ENCODE data around the gene C2orf78. TPM values are rescaled to one million over a fixed set of nuclear protein-coding genes. Genes with fewer than 3 reads are reported as not detected.

The C2orf78 gene
- total RNA-seq, 2 experiments from 2014 or later, result not detected

DNA sequence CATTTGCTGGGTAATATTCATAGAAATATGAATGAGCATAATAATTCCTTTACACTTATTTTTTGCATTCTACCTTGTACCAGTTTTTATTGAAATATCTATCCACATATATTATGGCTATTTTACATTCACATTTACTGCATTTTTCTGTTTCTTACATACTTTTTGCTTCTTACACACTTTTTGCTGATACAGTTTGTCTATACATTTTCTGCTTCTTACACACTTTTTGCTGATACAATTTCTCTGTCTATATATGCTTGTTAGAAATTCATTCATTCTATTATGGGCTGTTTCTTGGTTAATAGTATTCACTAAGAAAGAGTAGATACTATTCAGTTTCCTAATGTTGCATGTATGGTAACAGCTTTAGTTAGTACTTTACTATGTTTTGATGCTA is 27.9 kb downstream of the C2orf78 start:
- no peaks in the 10 kb centered on the region for H3K9me3 Mint-ChIP-seq
- no peaks in the 10 kb centered on the region for H3K4me1 Mint-ChIP-seq (ENCODE audit: low read depth)
- DNase-seq, result no peak
- intact Hi-C loops (cut with micrococcal nuclease), result no loop called here
- no peak overlapping the region for H3K4me3 Mint-ChIP-seq
- no peaks in the 10 kb centered on the region for H3K36me3 Mint-ChIP-seq (ENCODE audit: low read depth)
- H3K27ac Mint-ChIP-seq, result no peak overlapping the region
- H3K27me3 Mint-ChIP-seq (ENCODE audit: low read depth), result peaks cover 5% of the 10 kb centered on the region
- CTCF ChIA-PET, result interaction anchor here (1.0 to 1.5 kb wide), 2 partner anchors 8 to 524 kb away, joined by 3 to 4 read pairs; no protein-coding TSS in a partner anchor

GRCh38 chr2:73812635-73813034 is 28.7 kb downstream of the C2orf78 start:
- no peak for DNase-seq
- Mint-ChIP-seq H3K4me1 (ENCODE audit: low read depth) (no peaks in the 10 kb centered on the region), H3K9me3 (no peaks in the 10 kb centered on the region), H3K27me3 (ENCODE audit: low read depth) (peaks cover 5% of the 10 kb centered on the region), H3K4me3 (no peak overlapping the region), H3K27ac (no peak overlapping the region), H3K36me3 (ENCODE audit: low read depth) (no peaks in the 10 kb centered on the region)
- intact Hi-C loops (cut with micrococcal nuclease), result no loop called here
- CTCF ChIA-PET, result no interaction called here

DNA sequence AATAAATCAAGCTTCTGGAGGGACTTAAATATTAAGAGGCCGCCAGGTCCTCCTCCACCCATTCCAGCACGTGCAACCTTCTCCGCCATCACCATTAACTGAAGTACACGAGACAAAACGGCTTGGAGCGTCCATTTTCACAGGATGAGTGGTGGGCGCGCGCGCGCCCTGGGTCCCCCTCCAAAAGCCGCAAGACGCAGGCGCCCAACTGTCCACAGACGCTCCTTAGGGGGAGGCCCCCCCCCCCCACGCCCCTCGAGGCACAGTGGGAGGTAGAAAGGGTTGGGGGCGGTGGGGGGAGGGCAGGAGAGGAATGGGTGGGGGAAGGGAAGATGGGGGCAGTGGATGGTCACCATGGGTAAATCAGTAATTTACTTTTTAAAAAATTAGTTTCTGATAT is 34.3 kb downstream of the C2orf78 start:
- intact Hi-C loops (cut with micrococcal nuclease), result no loop called here
- H3K36me3 Mint-ChIP-seq (ENCODE audit: low read depth), result no peaks in the 10 kb centered on the region
- peaks cover 3% of the 10 kb centered on the region for H3K27me3 Mint-ChIP-seq (ENCODE audit: low read depth)
- DNase-seq, result no peak
- CTCF ChIA-PET, result interaction anchor here (0.6 kb wide), 1 partner anchor 372 kb away, joined by 3 read pairs; no protein-coding TSS in a partner anchor
- no peaks in the 10 kb centered on the region for H3K9me3 Mint-ChIP-seq
- H3K4me3 Mint-ChIP-seq, result no peak overlapping the region
- peaks cover 28% of the 10 kb centered on the region for H3K4me1 Mint-ChIP-seq (ENCODE audit: low read depth)
- H3K27ac Mint-ChIP-seq, result no peak overlapping the region

- H3K27me3 Mint-ChIP-seq (ENCODE audit: low read depth), result no peaks in the 10 kb centered on the region
- H3K4me1 Mint-ChIP-seq (ENCODE audit: low read depth), result peaks cover 33% of the 10 kb centered on the region
- H3K4me3 Mint-ChIP-seq, result no peak overlapping the region
- intact Hi-C loops (cut with micrococcal nuclease), result loop anchor here (1.0 to 10.0 kb wide), 6 partner anchors 41 to 714 kb away; partner anchors contain the start of genes DUSP11 and TPRKB
- H3K9me3 Mint-ChIP-seq, result no peaks in the 10 kb centered on the region
- DNase-seq, result peak; percentile 78
- H3K36me3 Mint-ChIP-seq (ENCODE audit: low read depth), result no peaks in the 10 kb centered on the region
- H3K27ac Mint-ChIP-seq, result peak overlapping the region; percentile 79
- CTCF ChIA-PET, result interaction anchor here (0.7 to 5.3 kb wide), 3 partner anchors 42 to 328 kb away, joined by 3 to 66 read pairs (median 4); partner anchors contain the start of genes BOLA3 and DUSP11
These were observed 37.2 kb downstream of the C2orf78 start for GRCh38 chr2:73821227-73821626.

DNA sequence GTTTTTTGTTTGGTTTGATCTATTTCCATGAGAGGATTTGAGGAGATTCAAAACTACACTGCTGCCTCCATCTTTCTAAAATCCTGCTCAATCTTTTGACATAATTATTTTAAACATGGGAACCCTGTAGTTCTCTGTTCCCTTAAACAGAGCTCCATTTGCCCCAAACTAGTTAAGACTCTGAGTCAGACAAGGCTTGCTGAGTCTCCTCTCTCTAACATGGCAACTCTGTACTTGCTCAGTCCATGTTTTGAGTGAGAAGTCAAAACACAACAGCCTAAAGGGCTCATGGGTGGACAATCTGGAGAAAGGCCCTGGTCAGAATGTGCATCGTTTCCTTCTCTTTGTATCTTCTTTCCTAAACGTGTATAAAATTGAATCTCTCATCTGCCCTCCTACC is 37.7 kb downstream of the C2orf78 start:
- DNase-seq, result no peak
- intact Hi-C loops (cut with micrococcal nuclease), result loop anchor here (1.0 to 10.0 kb wide), 7 partner anchors 10 to 713 kb away; partner anchors contain the start of genes DUSP11 and TPRKB
- peaks cover 33% of the 10 kb centered on the region for H3K4me1 Mint-ChIP-seq (ENCODE audit: low read depth)
- no peaks in the 10 kb centered on the region for H3K9me3 Mint-ChIP-seq
- no peaks in the 10 kb centered on the region for H3K27me3 Mint-ChIP-seq (ENCODE audit: low read depth)
- no peaks in the 10 kb centered on the region for H3K36me3 Mint-ChIP-seq (ENCODE audit: low read depth)
- no peak overlapping the region for H3K4me3 Mint-ChIP-seq
- CTCF ChIA-PET, result interaction anchor here (0.6 to 5.3 kb wide), 7 partner anchors 42 to 393 kb away, joined by 3 to 66 read pairs (median 4); partner anchors contain the start of genes BOLA3 and DUSP11
- H3K27ac Mint-ChIP-seq, result peak overlapping the region; percentile 79

DNA sequence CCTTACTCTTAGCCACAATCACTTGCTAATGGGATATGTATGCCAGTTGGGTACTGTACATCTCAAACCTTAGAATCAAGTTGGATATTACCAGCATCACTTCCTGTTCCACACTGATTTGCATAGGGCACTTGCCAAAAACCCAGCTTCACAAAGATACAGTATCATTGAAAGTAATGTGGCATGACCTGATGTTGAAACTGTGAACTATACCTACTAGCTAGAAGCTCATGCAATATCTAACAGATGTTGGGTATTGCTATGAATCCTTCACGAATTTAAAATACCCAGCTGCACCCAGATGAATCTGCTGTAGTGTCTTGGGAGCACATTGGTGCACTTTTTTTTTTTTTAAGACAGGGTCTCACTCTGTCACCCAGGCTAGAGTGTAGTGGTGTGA is 38.3 kb downstream of the C2orf78 start:
- DNase-seq, result peak; percentile 62
- Mint-ChIP-seq H3K27ac (peak overlapping the region; percentile 79), H3K4me3 (no peak overlapping the region), H3K36me3 (ENCODE audit: low read depth) (no peaks in the 10 kb centered on the region), H3K9me3 (no peaks in the 10 kb centered on the region), H3K4me1 (ENCODE audit: low read depth) (peaks cover 33% of the 10 kb centered on the region), H3K27me3 (ENCODE audit: low read depth) (no peaks in the 10 kb centered on the region)
- intact Hi-C loops (cut with micrococcal nuclease), result loop anchor here (1.0 to 10.0 kb wide), 4 partner anchors 9 to 713 kb away; no protein-coding TSS in a partner anchor
- CTCF ChIA-PET, result interaction anchor here (0.6 to 5.3 kb wide), 10 partner anchors 18 to 513 kb away, joined by 3 to 66 read pairs (median 6); partner anchors contain the start of genes BOLA3 and DUSP11

- H3K4me1 Mint-ChIP-seq (ENCODE audit: low read depth), result peaks cover 37% of the 10 kb centered on the region
- H3K27me3 Mint-ChIP-seq (ENCODE audit: low read depth), result no peaks in the 10 kb centered on the region
- H3K9me3 Mint-ChIP-seq, result no peaks in the 10 kb centered on the region
- H3K36me3 Mint-ChIP-seq (ENCODE audit: low read depth), result no peaks in the 10 kb centered on the region
- CTCF ChIA-PET, result interaction anchor here (0.6 to 5.3 kb wide), 11 partner anchors 17 to 512 kb away, joined by 3 to 66 read pairs (median 5); partner anchors contain the start of genes BOLA3 and DUSP11
- no peak overlapping the region for H3K4me3 Mint-ChIP-seq
- intact Hi-C loops (cut with micrococcal nuclease), result loop anchor here (1.0 to 10.0 kb wide), 4 partner anchors 8 to 712 kb away; no protein-coding TSS in a partner anchor
- peak overlapping the region; percentile 74 for H3K27ac Mint-ChIP-seq
- DNase-seq, result no peak
These were observed 39.0 kb downstream of the C2orf78 start for GRCh38 chr2:73822991-73823390.

GRCh38 chr2:73823416-73823815 is 39.4 kb downstream of the C2orf78 start:
- no peak overlapping the region for H3K27ac Mint-ChIP-seq
- intact Hi-C loops (cut with micrococcal nuclease), result loop anchor here (10.0 kb wide), 3 partner anchors 281 to 711 kb away; no protein-coding TSS in a partner anchor
- no peak for DNase-seq
- no peaks in the 10 kb centered on the region for H3K36me3 Mint-ChIP-seq (ENCODE audit: low read depth)
- CTCF ChIA-PET, result interaction anchor here (0.7 to 5.3 kb wide), 30 partner anchors 8 to 512 kb away, joined by 3 to 66 read pairs (median 4); partner anchors contain the start of genes BOLA3 and MOB1A
- H3K27me3 Mint-ChIP-seq (ENCODE audit: low read depth), result no peaks in the 10 kb centered on the region
- no peaks in the 10 kb centered on the region for H3K9me3 Mint-ChIP-seq
- no peak overlapping the region for H3K4me3 Mint-ChIP-seq
- H3K4me1 Mint-ChIP-seq (ENCODE audit: low read depth), result peaks cover 37% of the 10 kb centered on the region

GRCh38 chr2:73823916-73824523 is 40.0 kb downstream of the C2orf78 start:
- CTCF ChIA-PET, result interaction anchor here (0.6 to 5.3 kb wide), 43 partner anchors 9 to 515 kb away, joined by 3 to 66 read pairs (median 3); partner anchors contain the start of genes BOLA3 and MOB1A
- peaks cover 40% of the 10 kb centered on the region for H3K4me1 Mint-ChIP-seq (ENCODE audit: low read depth)
- no peak overlapping the region for H3K4me3 Mint-ChIP-seq
- no peak overlapping the region for H3K27ac Mint-ChIP-seq
- H3K27me3 Mint-ChIP-seq (ENCODE audit: low read depth), result no peaks in the 10 kb centered on the region
- peak; percentile 51 for DNase-seq
- H3K9me3 Mint-ChIP-seq, result no peaks in the 10 kb centered on the region
- H3K36me3 Mint-ChIP-seq (ENCODE audit: low read depth), result peaks cover 2% of the 10 kb centered on the region
- intact Hi-C loops (cut with micrococcal nuclease), result loop anchor here (1.0 to 10.0 kb wide), 7 partner anchors 84 to 711 kb away; partner anchors contain the start of gene BOLA3

DNA sequence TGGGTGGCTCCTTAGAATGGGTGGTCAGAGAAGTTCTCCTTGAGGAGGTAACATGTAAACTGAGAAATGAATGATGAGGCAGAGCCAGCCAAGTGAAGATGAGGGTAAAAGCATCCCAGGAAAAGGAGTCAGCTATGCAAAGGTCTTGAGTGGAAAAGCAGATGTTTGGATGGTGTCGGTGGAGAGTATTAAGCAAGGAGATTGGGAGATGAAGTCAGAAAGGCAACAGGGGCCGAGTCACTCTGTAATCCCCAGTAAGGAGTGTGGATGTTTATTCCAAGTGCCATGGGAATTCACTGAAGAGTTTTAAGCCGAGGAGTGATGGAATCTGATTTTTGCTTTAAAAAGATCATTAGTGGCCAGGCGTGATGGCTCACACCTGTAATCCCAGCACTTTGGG is 41.4 kb downstream of the C2orf78 start:
- no peaks in the 10 kb centered on the region for H3K9me3 Mint-ChIP-seq
- intact Hi-C loops (cut with micrococcal nuclease), result loop anchor here (10.0 kb wide), 3 partner anchors 279 to 709 kb away; no protein-coding TSS in a partner anchor
- no peak overlapping the region for H3K4me3 Mint-ChIP-seq
- DNase-seq, result no peak
- H3K36me3 Mint-ChIP-seq (ENCODE audit: low read depth), result peaks cover 2% of the 10 kb centered on the region
- H3K27me3 Mint-ChIP-seq (ENCODE audit: low read depth), result no peaks in the 10 kb centered on the region
- peaks cover 50% of the 10 kb centered on the region for H3K4me1 Mint-ChIP-seq (ENCODE audit: low read depth)
- CTCF ChIA-PET, result interaction anchor here (0.7 to 5.3 kb wide), 10 partner anchors 13 to 510 kb away, joined by 3 to 66 read pairs (median 4); partner anchors contain the start of gene BOLA3
- no peak overlapping the region for H3K27ac Mint-ChIP-seq

DNA sequence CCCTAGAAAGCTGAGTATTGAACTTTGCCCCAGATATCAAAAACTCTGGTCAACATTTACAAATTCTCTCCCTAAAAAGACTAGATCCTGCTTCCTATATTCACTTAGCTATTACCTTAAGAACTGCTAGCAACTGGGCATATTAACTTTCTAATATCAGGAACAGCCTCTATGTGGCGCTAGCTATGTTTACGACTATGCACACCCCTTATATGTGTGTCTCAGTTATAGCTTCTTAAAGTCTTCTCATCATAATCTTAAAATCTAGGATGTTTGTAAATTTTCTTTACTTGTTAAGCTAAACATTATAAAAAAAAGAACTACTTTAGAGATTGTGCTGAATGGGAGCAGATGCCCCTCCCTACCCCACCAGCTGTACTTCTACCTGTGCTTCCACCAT is 43.0 kb downstream of the C2orf78 start:
- peaks cover 49% of the 10 kb centered on the region for H3K4me1 Mint-ChIP-seq (ENCODE audit: low read depth)
- DNase-seq, result no peak
- intact Hi-C loops (cut with micrococcal nuclease), result loop anchor here (1.0 to 10.0 kb wide), 4 partner anchors 160 to 708 kb away; no protein-coding TSS in a partner anchor
- H3K27me3 Mint-ChIP-seq (ENCODE audit: low read depth), result no peaks in the 10 kb centered on the region
- CTCF ChIA-PET, result interaction anchor here (0.6 to 3.5 kb wide), 31 partner anchors 13 to 508 kb away, joined by 3 to 32 read pairs (median 4); partner anchors contain the start of genes BOLA3 and MOB1A
- no peaks in the 10 kb centered on the region for H3K9me3 Mint-ChIP-seq
- H3K36me3 Mint-ChIP-seq (ENCODE audit: low read depth), result peaks cover 6% of the 10 kb centered on the region
- H3K4me3 Mint-ChIP-seq, result no peak overlapping the region
- H3K27ac Mint-ChIP-seq, result peak overlapping the region; percentile 60
